ENCODE measurements around the gene PER2. TPM values are rescaled to one million over a fixed set of nuclear protein-coding genes. Genes with fewer than 3 reads are reported as not detected.

PER2 gene
- total and polyA plus RNA-seq, 2 donors (not counting 3 experiments of a cell fraction or from before 2014, with no cell fraction given), result 0.86 to 3.8 TPM

DNA sequence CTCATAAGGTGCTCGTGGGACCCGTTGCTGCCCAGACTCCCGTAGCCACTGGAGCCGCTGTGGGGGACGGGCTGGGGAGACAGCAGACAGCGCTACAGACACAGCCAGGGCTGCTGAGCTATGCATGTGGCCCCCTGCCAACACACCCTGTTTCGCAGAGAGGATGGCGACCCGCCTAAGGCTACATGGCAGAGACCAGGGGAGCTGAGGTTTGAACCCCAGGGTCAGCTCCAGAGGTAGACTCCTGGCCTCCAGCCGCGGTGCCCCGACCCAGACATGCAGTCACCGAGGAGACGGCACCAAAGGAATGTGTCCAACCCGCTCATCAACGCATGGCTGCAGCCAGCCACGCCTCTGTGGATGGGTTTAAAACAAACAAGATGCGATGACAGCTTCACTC is 27.5 kb downstream of the PER2 start:
- H3K4me3 ChIP-seq (replicated peaks in 1 of 3; ENCODE audit: insufficient read depth in 1 of 3, low read depth in 1 of 3, low read length in 3 of 3), result no peak overlapping the region
- H3K27me3 ChIP-seq (ENCODE audit: control insufficient read depth in 2 of 2, insufficient read depth in 2 of 2, low read length in 2 of 2), result no peaks in the 10 kb centered on the region
- FAIRE-seq (no peak), DNase-seq (ENCODE audit: low read depth, low spot score) (no peak)
- H3K4me1 ChIP-seq (ENCODE audit: control insufficient read depth, extremely low read depth, insufficient read depth, low read length), result peaks cover 15% of the 10 kb centered on the region
- H2AFZ ChIP-seq (ENCODE audit: low read depth, low read length), result no peak overlapping the region
- ChIA-PET POLR2A (no interaction called here), CTCF (interaction anchor here (1.0 to 1.5 kb wide), 3 partner anchors 102 to 403 kb away, joined by 3 to 7 read pairs (median 4); partner anchors contain the start of gene ERFE)
- H4K20me1 ChIP-seq (replicated peaks; ENCODE audit: control insufficient read depth, extremely low read depth, insufficient read depth, low read length), result no peaks in the 10 kb centered on the region
- H3K9me3 ChIP-seq (replicated peaks; ENCODE audit: control insufficient read depth, insufficient read depth, low read length), result no peaks in the 10 kb centered on the region
- BruUV-seq (replicated peaks), result no TSS peak
- H3K9ac ChIP-seq (replicated peaks; ENCODE audit: extremely low read depth, insufficient read depth, low read length), result no peak overlapping the region
- TF ChIP-seq POLR2AphosphoS5 (IDR thresholded peaks at IDR 0.05; ENCODE audit: insufficient read depth, low read depth, low read length), result no peak
- TF ChIP-seq, protein P1, sequence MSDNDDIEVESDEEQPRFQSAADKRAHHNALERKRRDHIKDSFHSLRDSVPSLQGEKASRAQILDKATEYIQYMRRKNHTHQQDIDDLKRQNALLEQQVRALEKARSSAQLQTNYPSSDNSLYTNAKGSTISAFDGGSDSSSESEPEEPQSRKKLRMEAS (IDR thresholded peaks at IDR 0.05; ENCODE audit: insufficient read depth, insufficient read length), result no peak
- no peak for TF ChIP-seq CTCF (IDR thresholded peaks at IDR 0.05; ENCODE audit: extremely low read depth in 1 of 2, insufficient read depth in 1 of 2, low read depth in 1 of 2, low read length in 2 of 2)
- H3K27ac ChIP-seq (ENCODE audit: insufficient read depth, low read depth, low read length), result no peak overlapping the region
- intact Hi-C loops (cut with micrococcal nuclease), result loop anchor here (5.0 to 10.0 kb wide), 3 partner anchors 294 to 746 kb away; partner anchors contain the start of gene UBE2F
- H3K36me3 ChIP-seq (ENCODE audit: control insufficient read depth in 2 of 2, extremely low read depth in 1 of 2, insufficient read depth in 2 of 2, low read length in 2 of 2), result no peaks in the 10 kb centered on the region
- dilution Hi-C loops (cut with MboI; ENCODE audit: extremely low pct_ligation_motif_present, low sequenced_read_pairs), result no loop called here
- H3K79me2 ChIP-seq (ENCODE audit: control insufficient read depth, insufficient read depth, low read length), result no peaks in the 10 kb centered on the region
- H3K9me1 ChIP-seq (replicated peaks; ENCODE audit: control insufficient read depth, extremely low read depth, insufficient read depth, low read length), result no peaks in the 10 kb centered on the region
- no peak overlapping the region for H3K4me2 ChIP-seq (ENCODE audit: insufficient read depth, low read length)
